Breast epithelium (tissue), 4 donors: Measurements from ENCODE around the gene INSC. TPM values are rescaled to one million over a fixed set of nuclear protein-coding genes. Genes with fewer than 3 reads are reported as not detected.

ENCODE experiments used
- DNase-seq, 2 donors: peaks; one replicate each; pipeline ENCODE4 v3.0.0-alpha.2; 2019; ENCODE audit warnings: low spot score in 2 of 2
- H3K27ac ChIP-seq, 2 donors: fragments of 200-600 bp; sonication (generic) in 1 of 2; one replicate each; pipeline ENCODE4 v1.5.1; 2016 to 2019; ENCODE audit warnings: mild to moderate bottlenecking in 1 of 2
- H3K27me3 ChIP-seq, 2 donors: fragments of 200-600 bp; sonication (generic) in 1 of 2; one replicate each; pipeline versions ENCODE4 v1.5.1 to v1.6.0; 2017 to 2019; ENCODE audit warnings: control low read depth in 1 of 2, mild to moderate bottlenecking in 1 of 2
- H3K36me3 ChIP-seq: fragments of 200-600 bp; one replicate; pipeline ENCODE4 v1.5.1; 2019
- H3K4me1 ChIP-seq, 2 donors: fragments of 200-600 bp; sonication (generic); one replicate each; pipeline ENCODE4 v1.5.1; 2016 to 2019; ENCODE audit warnings: control low read depth in 1 of 2
- H3K4me3 ChIP-seq, 3 donors: fragments of 200-600 bp; sonication (generic); 1 replicate in 2 of 3; 2 replicates in 1 of 3; pipeline ENCODE4 v1.5.1; 2016 to 2019; ENCODE audit warnings: mild to moderate bottlenecking in 3 of 3, moderate library complexity in 2 of 3
- H3K9me3 ChIP-seq, 2 donors: fragments of 200-600 bp; sonication (generic) in 1 of 2; one replicate each; pipeline ENCODE4 v1.5.1; 2016 to 2019; ENCODE audit warnings: control low read depth in 1 of 2
- POLR2A ChIP-seq: fragments of 450-650 bp; IDR thresholded peaks from one replicate; pipeline ENCODE4 v1.6.1; 2016; ENCODE audit warnings: antibody characterized with exemption, mild to moderate bottlenecking, moderate library complexity
- POLR2AphosphoS5 ChIP-seq, 3 donors: sonication (generic); formaldehyde crosslinking; IDR thresholded peaks; one replicate each; pipeline ENCODE4 v1.6.1; 2017; ENCODE audit warnings: antibody characterized with exemption in 3 of 3
- intact Hi-C: fragments of 100-400 bp; cut with DNase I; formaldehyde crosslinking; loops from one replicate; pipeline ENCODE4 v1.15.1; 2023; ENCODE audit warnings: low total_unique reads
- total RNA-seq, 3 donors: library from RNA; depleted of rRNA; stranded (reverse); fragments of >200 nt; gene quantifications; one replicate each; pipeline ENCODE4 v1.1.0, GENCODE V29; 2016
- TF ChIP-seq, protein P1 (sequence below), 3 donors: fragments of 450-650 bp; IDR thresholded peaks; one replicate each; pipeline ENCODE4 v1.5.1; 2016 to 2017; ENCODE audit warnings: antibody characterized with exemption in 3 of 3, mild to moderate bottlenecking in 3 of 3, moderate library complexity in 3 of 3

INSC gene
- total RNA-seq, 3 donors from 2014 or later: 0.33 to 0.88 TPM; not detected in 1

DNA sequence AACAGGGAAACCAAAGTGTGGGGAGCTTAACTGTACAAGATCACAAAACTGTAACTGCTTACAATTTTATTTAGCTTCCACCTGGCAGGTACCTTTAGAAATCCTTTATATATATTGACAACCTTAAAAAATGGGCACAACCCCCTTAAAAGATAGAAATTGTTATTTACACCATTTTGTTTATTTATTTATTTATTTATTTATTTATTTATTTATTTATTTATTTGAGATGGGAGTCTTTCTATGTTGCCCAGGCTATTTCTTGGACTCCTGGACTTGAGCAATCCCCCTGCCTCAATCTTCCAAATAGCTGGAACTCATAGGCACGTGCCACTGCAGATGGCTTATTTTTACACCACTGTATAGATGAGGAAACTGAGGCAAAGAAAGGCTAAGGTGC is 74.5 kb downstream of the INSC start:
- Histone ChIP-seq H3K27me3 (peaks cover 0 to 2% of the 10 kb centered on the region in 2 donors), H3K9me3 (no peaks in the 10 kb centered on the region), H3K36me3 (no peaks in the 10 kb centered on the region), H3K4me1 (no peaks in the 10 kb centered on the region), H3K4me3 (no peak overlapping the region), H3K27ac (no peak overlapping the region)
- TF ChIP-seq, protein P1, sequence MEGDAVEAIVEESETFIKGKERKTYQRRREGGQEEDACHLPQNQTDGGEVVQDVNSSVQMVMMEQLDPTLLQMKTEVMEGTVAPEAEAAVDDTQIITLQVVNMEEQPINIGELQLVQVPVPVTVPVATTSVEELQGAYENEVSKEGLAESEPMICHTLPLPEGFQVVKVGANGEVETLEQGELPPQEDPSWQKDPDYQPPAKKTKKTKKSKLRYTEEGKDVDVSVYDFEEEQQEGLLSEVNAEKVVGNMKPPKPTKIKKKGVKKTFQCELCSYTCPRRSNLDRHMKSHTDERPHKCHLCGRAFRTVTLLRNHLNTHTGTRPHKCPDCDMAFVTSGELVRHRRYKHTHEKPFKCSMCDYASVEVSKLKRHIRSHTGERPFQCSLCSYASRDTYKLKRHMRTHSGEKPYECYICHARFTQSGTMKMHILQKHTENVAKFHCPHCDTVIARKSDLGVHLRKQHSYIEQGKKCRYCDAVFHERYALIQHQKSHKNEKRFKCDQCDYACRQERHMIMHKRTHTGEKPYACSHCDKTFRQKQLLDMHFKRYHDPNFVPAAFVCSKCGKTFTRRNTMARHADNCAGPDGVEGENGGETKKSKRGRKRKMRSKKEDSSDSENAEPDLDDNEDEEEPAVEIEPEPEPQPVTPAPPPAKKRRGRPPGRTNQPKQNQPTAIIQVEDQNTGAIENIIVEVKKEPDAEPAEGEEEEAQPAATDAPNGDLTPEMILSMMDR (IDR thresholded peaks at IDR 0.05): no peak
- DNase-seq: no peak
- intact Hi-C loops: no loop called here

DNA sequence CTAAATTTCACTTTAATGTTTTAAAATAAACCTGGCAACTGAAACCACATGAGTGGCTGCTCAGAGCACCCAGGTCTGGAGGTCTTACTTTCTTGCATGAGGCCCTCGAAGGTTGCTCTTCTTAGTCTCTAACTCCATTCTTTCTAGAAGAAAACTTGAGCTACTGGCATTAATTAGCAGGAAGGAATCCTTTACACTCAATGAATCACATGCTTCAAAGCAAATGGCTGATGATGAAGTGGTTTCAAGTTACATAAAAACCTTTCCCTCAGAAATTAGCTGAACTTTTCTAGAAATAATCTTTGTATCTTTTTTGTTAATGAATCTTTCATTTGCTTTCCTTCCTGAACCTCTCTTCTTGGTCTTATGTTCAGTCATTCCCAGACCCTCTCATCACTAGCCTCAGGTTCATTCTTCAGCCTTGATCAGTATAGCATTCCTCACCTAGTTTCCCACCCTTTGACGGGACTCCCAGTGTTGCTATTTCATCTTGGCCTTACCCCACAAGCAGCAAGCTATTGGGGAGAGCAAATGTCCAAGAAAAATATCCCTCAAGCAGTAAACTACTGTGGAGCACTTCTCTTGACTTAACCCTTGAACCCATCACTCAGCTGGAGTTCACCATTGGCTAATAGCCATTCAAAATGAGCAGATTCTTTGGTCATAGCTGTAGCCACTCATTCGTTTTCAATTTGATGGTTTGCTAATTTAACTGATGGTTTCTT is 75.1 kb downstream of the INSC start:
- Histone ChIP-seq H3K9me3 (no peaks in the 10 kb centered on the region), H3K4me3 (no peak overlapping the region), H3K4me1 (no peaks in the 10 kb centered on the region), H3K27ac (no peak overlapping the region), H3K27me3 (peaks cover 0 to 2% of the 10 kb centered on the region in 2 donors), H3K36me3 (no peaks in the 10 kb centered on the region)
- no peak for DNase-seq
- TF ChIP-seq POLR2AphosphoS5 (IDR thresholded peaks at IDR 0.05) (no peak), POLR2A (no peak)
- TF ChIP-seq, protein P1 (IDR thresholded peaks at IDR 0.05): no peak
- intact Hi-C loops: no loop called here

DNA sequence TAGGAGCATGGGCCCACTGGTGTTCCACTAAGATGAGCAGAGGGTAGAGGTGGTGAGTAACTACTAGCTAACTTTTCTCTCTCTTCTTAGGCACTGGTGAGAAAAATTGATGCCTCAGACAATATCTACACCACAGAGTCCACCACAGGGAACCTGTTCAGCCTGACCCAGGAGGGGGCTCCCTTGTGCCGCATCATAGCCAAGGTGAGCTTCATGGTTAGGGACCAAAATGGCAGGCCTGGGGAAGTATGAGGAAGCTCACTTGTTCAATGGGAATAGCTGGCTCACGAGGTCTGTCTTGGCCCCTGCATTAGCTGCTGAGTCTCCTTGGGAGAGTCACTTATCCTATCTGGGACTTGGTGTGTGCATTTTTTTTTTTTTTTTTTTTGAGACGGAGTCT is 75.9 kb downstream of the INSC start:
- Histone ChIP-seq H3K4me3 (no peak overlapping the region), H3K27ac (no peak overlapping the region), H3K36me3 (no peaks in the 10 kb centered on the region), H3K4me1 (no peaks in the 10 kb centered on the region), H3K27me3 (peaks cover 0 to 2% of the 10 kb centered on the region in 2 donors), H3K9me3 (no peaks in the 10 kb centered on the region)
- TF ChIP-seq POLR2AphosphoS5 (IDR thresholded peaks at IDR 0.05) (no peak), POLR2A (no peak)
- TF ChIP-seq, protein P1 (IDR thresholded peaks at IDR 0.05): no peak
- intact Hi-C loops: no loop called here
- DNase-seq: no peak

DNA sequence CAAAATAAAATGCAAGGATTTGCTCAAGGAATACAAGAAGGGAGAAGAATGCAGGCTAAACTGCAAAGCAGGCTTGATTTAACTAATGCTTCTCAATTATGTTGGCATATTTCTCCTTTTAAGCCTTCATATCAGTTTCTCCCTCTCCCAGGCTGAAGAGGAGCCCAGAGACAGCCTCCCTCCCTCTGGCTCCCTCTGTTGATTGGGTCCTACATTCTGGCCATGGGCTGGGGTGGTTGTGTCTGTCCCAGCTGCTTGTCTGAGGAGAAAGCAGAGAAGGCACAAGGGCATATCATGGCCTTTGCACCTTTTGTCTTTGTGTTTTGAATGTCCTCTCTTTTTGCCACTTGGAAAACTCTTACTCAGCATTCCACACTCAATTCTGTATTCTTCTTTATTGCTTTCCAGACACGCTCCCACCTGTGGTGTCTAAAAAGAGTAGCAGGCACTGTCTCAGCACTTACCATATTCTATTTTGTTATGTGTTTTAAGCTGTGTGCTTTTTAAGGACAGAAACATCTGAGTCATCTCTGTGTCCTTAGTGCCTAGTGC is 77.4 kb downstream of the INSC start:
- H3K27ac ChIP-seq: no peak overlapping the region
- no peaks in the 10 kb centered on the region for H3K9me3 ChIP-seq
- H3K36me3 ChIP-seq: no peaks in the 10 kb centered on the region
- no peak for DNase-seq
- no peak overlapping the region for H3K4me3 ChIP-seq
- no peak for TF ChIP-seq POLR2A
- TF ChIP-seq POLR2AphosphoS5 (IDR thresholded peaks at IDR 0.05): no peak
- TF ChIP-seq, protein P1 (IDR thresholded peaks at IDR 0.05): no peak
- peaks cover 0 to 2% of the 10 kb centered on the region in 2 donors for H3K27me3 ChIP-seq
- H3K4me1 ChIP-seq: no peaks in the 10 kb centered on the region
- intact Hi-C loops: no loop called here

DNA sequence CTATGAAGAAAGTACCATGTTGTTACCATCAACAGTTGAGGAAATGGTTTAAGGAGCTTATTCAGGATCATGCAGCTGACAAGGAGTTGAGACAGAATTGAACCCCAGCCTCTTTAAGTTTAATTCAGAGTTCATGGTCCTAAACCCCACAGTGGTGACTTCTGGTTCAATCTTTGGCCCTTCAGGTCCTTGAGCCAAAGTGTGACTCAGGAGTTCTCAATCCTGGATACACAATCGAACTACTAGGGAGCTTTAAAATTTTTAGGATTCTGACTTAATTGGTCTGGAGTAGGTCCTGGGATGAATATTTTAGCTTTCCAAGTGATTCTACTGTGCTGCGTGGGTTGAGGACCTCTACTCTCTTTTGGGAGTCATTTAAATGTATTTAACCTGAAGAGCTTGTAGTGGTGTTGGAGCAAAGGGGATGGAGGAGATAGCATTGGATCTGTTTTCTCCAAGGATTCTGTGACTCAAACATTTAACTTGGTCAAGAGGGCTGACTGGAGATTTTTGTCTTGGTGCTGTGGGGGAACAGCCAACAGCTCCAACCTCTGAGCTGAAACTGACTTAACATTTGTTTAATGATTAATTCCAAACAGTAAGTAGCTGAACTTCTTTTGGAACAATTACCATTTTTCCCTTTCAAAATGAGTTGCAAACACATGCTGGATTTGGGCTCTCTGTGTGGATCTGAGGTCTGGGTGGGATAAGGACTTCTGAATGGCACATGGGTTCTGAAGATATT is 80.1 kb downstream of the INSC start:
- Histone ChIP-seq H3K4me3 (no peak overlapping the region), H3K27me3 (peaks cover 0 to 2% of the 10 kb centered on the region in 2 donors), H3K9me3 (no peaks in the 10 kb centered on the region), H3K4me1 (no peaks in the 10 kb centered on the region), H3K27ac (no peak overlapping the region), H3K36me3 (no peaks in the 10 kb centered on the region)
- intact Hi-C loops: loop anchor here (5.0 kb wide), 1 partner anchor 1842 kb away; no protein-coding TSS in a partner anchor
- TF ChIP-seq POLR2A (no peak), POLR2AphosphoS5 (IDR thresholded peaks at IDR 0.05) (no peak)
- TF ChIP-seq, protein P1 (IDR thresholded peaks at IDR 0.05): no peak
- no peak for DNase-seq
